8988T (cell line): Measurements from ENCODE around the gene PLIN4.

Experiments used
- DNase-seq: peaks from one replicate; pipeline ENCODE4 v3.0.0; 2011

The PLIN4 gene

GRCh38 chr19:4483385-4483784 lies 34.9 kb downstream of the PLIN4 start:
- no peak for DNase-seq

GRCh38 chr19:4482721-4483364 lies 35.4 kb downstream of the PLIN4 start:
- no peak for DNase-seq

- no peak for DNase-seq
Observed at GRCh38 chr19:4477034-4477801, 41.1 kb downstream of the PLIN4 start.

- peak; percentile 79 for DNase-seq
Observed at GRCh38 chr19:4474514-4475022, 43.7 kb downstream of the PLIN4 start.

GRCh38 chr19:4473763-4474513 lies 44.3 kb downstream of the PLIN4 start:
- peak; percentile 16 for DNase-seq

GRCh38 chr19:4473011-4473762 lies 45.1 kb downstream of the PLIN4 start:
- DNase-seq: no peak

GRCh38 chr19:4472174-4472974 lies 45.9 kb downstream of the PLIN4 start, which contains the start of gene HDGFL2:
Gene HDGFL2 (plus strand): TSS chr19:4472297. CDS start chr19:4472351, 54 bp downstream.
- DNase-seq: no peak

- DNase-seq: peak; percentile 97
Observed at GRCh38 chr19:4471403-4472173, 46.7 kb downstream of the PLIN4 start.

- no peak for DNase-seq
Observed at GRCh38 chr19:4467835-4468234, 50.5 kb downstream of the PLIN4 start.

GRCh38 chr19:4464815-4465581 lies 53.3 kb downstream of the PLIN4 start:
- no peak for DNase-seq

- DNase-seq: peak; percentile 77
Observed at GRCh38 chr19:4457654-4458395, 60.5 kb downstream of the PLIN4 start, which contains the start of gene UBXN6. Gene UBXN6 (minus strand): TSS chr19:4457794. CDS start chr19:4457697, 97 bp downstream.

GRCh38 chr19:4456843-4457653 lies 61.2 kb downstream of the PLIN4 start:
- DNase-seq: no peak

GRCh38 chr19:4456476-4456842 lies 61.8 kb downstream of the PLIN4 start:
- DNase-seq: no peak

- DNase-seq: no peak
Observed at GRCh38 chr19:4455719-4456475, 62.4 kb downstream of the PLIN4 start.

- DNase-seq: no peak
Observed at GRCh38 chr19:4454747-4455718, 63.3 kb downstream of the PLIN4 start.
